Stimulated activated naive CD8-positive, alpha-beta T cell treated with anti-CD3 and anti-CD28 coated beads, Interleukin-15, amount 100 ng/mL, for 72 hours (primary cell): ENCODE measurements around the gene INTS1.

Source experiments
- ATAC-seq: fragments of 150-1000 bp; cut with Tn5 transposase; 2 replicates; pipeline ENCODE4 v1.10.0; 2021; ENCODE audit warnings: mild to moderate bottlenecking, moderate library complexity
- DNase-seq, 2 donors: peaks; one replicate each; pipeline ENCODE4 v3.0.0; 2021 to 2022
- H3K27ac Mint-ChIP-seq, 2 donors: one replicate each; pipeline ENCODE4 v1.8.0; 2022; ENCODE audit warnings: mild to moderate bottlenecking in 2 of 2, mixed read lengths in 2 of 2, moderate library complexity in 2 of 2
- H3K27me3 Mint-ChIP-seq: one replicate; pipeline ENCODE4 v1.8.0; 2022; ENCODE audit warnings: mixed read lengths
- H3K4me1 Mint-ChIP-seq: one replicate; pipeline ENCODE4 v1.8.0; 2022; ENCODE audit warnings: mild to moderate bottlenecking, mixed read lengths
- H3K4me3 Mint-ChIP-seq, 2 donors: one replicate each; pipeline ENCODE4 v1.8.0; 2022; ENCODE audit warnings: mild to moderate bottlenecking in 2 of 2, mixed read lengths in 2 of 2, moderate library complexity in 1 of 2
- H3K9me3 Mint-ChIP-seq, 2 donors: one replicate each; pipeline ENCODE4 v1.8.0; 2022; ENCODE audit warnings: mixed read lengths in 2 of 2

The INTS1 gene

DNA sequence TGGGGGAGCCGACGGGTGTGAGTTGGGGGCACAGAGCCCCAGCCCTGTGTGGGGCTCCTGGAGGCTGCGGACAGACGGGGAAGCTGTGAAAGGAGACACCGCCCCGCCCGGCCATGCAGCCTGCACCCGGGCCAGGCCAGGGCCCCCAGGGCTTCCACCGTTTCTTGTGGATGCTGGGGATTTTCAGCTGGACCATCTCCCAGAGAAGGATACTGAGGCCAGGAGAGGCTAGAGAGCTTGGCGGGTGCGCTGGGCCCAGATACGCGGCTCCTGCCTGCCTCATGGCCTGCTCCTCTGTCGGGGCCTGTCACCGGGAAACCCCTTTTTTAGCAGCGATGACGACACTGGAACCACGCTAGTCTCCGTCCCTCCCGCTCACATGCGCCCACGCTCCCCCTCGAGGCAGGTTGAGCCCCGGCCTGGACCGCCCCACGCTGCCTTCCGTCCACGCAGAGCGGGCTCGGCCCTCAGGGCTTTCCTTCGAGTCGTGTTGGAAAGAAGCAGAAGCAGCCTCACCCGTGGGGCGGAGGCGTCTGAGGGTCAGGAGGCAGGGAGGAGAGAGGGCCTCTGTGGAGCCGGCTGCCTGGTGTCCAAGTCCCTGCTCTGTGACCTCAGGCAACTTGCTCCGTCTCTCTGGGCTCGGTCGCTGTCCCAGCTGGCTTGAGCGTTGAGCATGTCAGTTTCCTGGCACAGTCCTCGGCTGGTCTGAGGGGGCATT is 40.1 kb upstream of the INTS1 start:
- Mint-ChIP-seq H3K4me3 (no peak overlapping the region), H3K9me3 (no peaks in the 10 kb centered on the region), H3K27me3 (no peaks in the 10 kb centered on the region), H3K4me1 (peaks cover 12% of the 10 kb centered on the region), H3K27ac (no peak overlapping the region)
- ATAC-seq: no peak
- no peak for DNase-seq

DNA sequence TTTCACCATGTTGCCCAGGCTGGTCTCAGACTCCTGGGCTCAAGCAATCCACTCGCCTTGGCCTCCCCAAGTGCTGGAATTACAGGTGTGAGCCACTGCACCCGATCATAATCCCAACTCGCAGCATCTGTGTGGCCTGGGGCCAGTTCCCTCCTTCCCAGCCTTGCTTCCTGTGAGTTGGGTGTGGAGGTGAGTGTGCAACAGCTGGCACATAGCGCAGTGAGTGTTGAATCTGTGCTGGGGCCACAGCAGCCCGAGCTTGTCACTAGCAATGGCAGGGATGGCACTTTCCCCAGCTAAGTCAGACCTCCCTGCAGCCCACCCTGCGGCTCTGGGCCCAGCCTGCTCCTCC is 39.6 kb upstream of the INTS1 start:
- Mint-ChIP-seq H3K4me3 (no peak overlapping the region), H3K27me3 (no peaks in the 10 kb centered on the region), H3K9me3 (no peaks in the 10 kb centered on the region), H3K4me1 (peaks cover 12% of the 10 kb centered on the region), H3K27ac (no peak overlapping the region)
- no peak for ATAC-seq
- no peak for DNase-seq

DNA sequence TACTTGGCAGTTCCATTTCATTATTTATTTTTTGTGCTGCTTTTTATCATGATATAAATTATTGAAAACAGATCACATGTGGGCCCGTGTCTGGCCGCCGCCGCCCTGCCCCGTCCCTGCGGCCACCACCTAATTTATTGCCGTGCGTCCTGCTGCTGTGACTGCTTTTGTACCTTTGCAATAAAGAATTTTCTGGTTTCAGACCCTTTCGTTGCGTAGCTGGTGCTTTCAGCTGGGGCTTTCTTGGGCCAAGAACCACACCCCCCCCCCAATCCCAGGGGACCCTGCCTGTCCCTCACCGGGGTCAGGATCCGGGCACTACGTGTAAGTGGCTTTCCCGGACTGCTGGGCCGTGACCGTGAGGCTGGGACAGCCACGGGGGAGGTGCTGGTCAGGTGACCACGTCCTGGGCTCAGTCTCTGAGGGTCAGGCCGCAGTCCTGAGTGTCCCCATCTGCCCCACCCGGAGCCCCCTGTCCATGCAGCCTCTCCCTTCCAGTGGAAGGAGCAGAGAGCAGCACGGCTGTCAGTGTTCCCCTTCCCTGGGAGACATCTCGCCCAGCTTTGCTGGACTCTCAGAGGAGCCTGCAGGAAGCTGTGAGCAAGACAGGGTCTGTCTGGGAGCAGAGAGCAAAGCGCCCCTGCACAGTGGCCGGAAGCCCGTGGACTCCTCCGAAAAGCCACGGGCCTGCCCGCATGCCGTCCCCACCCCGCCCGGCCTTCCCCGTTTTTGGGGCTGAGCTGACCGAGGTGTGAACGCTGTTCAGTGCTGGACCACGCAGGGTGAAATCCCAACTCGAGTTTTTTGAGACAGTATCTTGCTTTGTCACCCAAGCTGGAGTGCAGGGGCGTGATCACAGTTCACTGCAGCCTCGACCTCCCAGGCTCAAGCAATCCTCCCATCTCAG is 38.9 kb upstream of the INTS1 start:
- no peak for ATAC-seq
- Mint-ChIP-seq H3K4me1 (peaks cover 7% of the 10 kb centered on the region), H3K27me3 (no peaks in the 10 kb centered on the region), H3K27ac (peak overlapping the region in 1 of 2 donors; percentile 71), H3K4me3 (no peak overlapping the region), H3K9me3 (no peaks in the 10 kb centered on the region)
- no peak for DNase-seq

GRCh38 chr7:1542329-1542728 is 38.1 kb upstream of the INTS1 start:
- Mint-ChIP-seq H3K4me3 (no peak overlapping the region), H3K27me3 (no peaks in the 10 kb centered on the region), H3K9me3 (no peaks in the 10 kb centered on the region), H3K27ac (no peak overlapping the region), H3K4me1 (peaks cover 6% of the 10 kb centered on the region)
- DNase-seq: no peak
- no peak for ATAC-seq

- DNase-seq (no peak), ATAC-seq (no peak)
- Mint-ChIP-seq H3K27ac (peak overlapping the region in 1 of 2 donors; percentile 90), H3K4me1 (peaks cover 10% of the 10 kb centered on the region), H3K4me3 (no peak overlapping the region), H3K9me3 (no peaks in the 10 kb centered on the region), H3K27me3 (no peaks in the 10 kb centered on the region)
Observed at GRCh38 chr7:1541431-1542162, 37.4 kb upstream of the INTS1 start.

DNA sequence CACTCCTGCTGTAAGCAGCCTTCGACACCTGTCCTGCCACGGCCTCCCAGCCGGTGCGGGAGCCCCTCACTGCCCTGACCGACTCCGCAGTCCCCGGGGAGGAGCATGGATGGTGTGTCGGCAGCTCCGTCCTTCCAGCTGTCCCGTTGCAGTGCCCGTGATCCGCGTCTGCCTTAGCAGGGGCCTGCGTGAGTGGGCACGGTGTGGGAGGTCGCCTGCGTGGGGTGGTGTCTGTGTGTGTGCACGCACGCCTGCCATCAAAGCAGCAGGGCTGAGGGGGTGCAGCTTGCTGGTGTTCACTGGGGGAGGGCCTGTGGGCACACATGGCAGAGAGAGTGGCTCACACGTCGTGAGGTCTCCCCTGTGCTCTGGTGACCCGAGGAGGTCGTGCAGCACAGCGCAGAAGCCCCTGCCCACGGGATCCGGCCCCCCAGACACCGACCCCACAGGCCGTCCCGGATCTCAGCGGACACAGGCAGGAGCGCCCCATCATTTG is 36.6 kb upstream of the INTS1 start:
- no peaks in the 10 kb centered on the region for H3K9me3 Mint-ChIP-seq
- H3K27me3 Mint-ChIP-seq: no peaks in the 10 kb centered on the region
- H3K4me3 Mint-ChIP-seq: no peak overlapping the region
- no peak for DNase-seq
- peaks cover 13% of the 10 kb centered on the region for H3K4me1 Mint-ChIP-seq
- ATAC-seq: no peak
- peak overlapping the region; percentile 40 to 90 for H3K27ac Mint-ChIP-seq

DNA sequence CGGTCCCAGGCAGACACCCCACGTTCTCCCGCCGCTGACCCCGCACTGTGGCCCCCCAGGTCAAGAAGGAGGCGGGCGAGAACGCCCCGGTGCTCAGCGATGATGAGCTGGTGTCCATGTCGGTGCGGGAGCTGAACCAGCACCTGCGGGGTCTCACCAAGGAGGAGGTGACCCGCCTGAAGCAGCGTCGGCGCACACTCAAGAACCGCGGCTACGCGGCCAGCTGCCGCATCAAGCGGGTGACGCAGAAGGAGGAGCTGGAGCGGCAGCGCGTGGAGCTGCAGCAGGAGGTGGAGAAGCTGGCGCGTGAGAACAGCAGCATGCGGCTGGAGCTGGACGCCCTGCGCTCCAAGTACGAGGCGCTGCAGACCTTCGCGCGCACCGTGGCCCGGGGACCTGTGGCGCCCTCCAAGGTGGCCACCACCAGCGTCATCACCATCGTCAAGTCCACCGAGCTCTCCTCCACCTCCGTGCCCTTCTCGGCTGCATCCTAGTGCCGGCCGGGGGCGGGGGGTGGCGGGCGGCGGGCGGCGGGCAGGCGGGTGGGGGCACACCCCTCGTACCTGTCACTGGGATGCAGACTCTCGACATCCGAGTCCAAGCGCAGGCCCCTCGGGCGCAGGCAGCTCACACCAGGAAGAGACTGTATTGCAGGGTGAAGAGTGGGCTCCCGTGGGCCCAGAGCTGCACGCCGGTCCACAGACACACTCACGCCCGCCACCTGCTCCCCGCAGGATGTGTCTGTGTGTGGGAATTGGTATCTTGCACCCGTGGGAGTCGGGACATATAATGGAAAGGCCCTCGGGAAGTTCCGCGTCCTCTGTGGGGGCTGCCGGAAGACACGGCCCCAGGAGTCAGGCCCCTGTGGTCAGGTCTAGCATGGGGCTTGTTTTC is 35.9 kb upstream of the INTS1 start:
- no peak overlapping the region for H3K4me3 Mint-ChIP-seq
- no peaks in the 10 kb centered on the region for H3K27me3 Mint-ChIP-seq
- peak overlapping the region in 1 of 2 donors; percentile 59 for H3K27ac Mint-ChIP-seq
- H3K4me1 Mint-ChIP-seq: peaks cover 10% of the 10 kb centered on the region
- DNase-seq: no peak
- ATAC-seq: no peak
- H3K9me3 Mint-ChIP-seq: no peaks in the 10 kb centered on the region

- no peak for ATAC-seq
- H3K4me3 Mint-ChIP-seq: no peak overlapping the region
Observed at GRCh38 chr7:1539181-1539881, 35.1 kb upstream of the INTS1 start.

GRCh38 chr7:1538544-1539180 is 34.5 kb upstream of the INTS1 start:
- H3K27me3 Mint-ChIP-seq: no peaks in the 10 kb centered on the region
- ATAC-seq (no peak), DNase-seq (no peak)

More at GRCh38 chr7:1539181-1539881, 35.1 kb upstream of the INTS1 start:
- Mint-ChIP-seq H3K9me3 (no peaks in the 10 kb centered on the region), H3K27me3 (no peaks in the 10 kb centered on the region), H3K4me1 (peaks cover 15% of the 10 kb centered on the region), H3K27ac (no peak overlapping the region)
- no peak for DNase-seq

GRCh38 chr7:1537535-1538412 is 33.6 kb upstream of the INTS1 start:
- H3K4me3 Mint-ChIP-seq: no peak overlapping the region
- no peaks in the 10 kb centered on the region for H3K9me3 Mint-ChIP-seq
- ATAC-seq: peak; percentile 16
- no peaks in the 10 kb centered on the region for H3K27me3 Mint-ChIP-seq
- H3K27ac Mint-ChIP-seq: peak overlapping the region in 1 of 2 donors; percentile 85
- DNase-seq: no peak
- peaks cover 31% of the 10 kb centered on the region for H3K4me1 Mint-ChIP-seq

More at GRCh38 chr7:1538544-1539180, 34.5 kb upstream of the INTS1 start:
- no peak overlapping the region for H3K4me3 Mint-ChIP-seq
- H3K9me3 Mint-ChIP-seq: no peaks in the 10 kb centered on the region
- no peak overlapping the region for H3K27ac Mint-ChIP-seq
- peaks cover 22% of the 10 kb centered on the region for H3K4me1 Mint-ChIP-seq

GRCh38 chr7:1536743-1537534 is 32.8 kb upstream of the INTS1 start:
- ATAC-seq: no peak
- Mint-ChIP-seq H3K27me3 (no peaks in the 10 kb centered on the region), H3K4me1 (peaks cover 39% of the 10 kb centered on the region), H3K4me3 (no peak overlapping the region), H3K9me3 (no peaks in the 10 kb centered on the region), H3K27ac (peak overlapping the region in 1 of 2 donors; percentile 82)
- DNase-seq: no peak

DNA sequence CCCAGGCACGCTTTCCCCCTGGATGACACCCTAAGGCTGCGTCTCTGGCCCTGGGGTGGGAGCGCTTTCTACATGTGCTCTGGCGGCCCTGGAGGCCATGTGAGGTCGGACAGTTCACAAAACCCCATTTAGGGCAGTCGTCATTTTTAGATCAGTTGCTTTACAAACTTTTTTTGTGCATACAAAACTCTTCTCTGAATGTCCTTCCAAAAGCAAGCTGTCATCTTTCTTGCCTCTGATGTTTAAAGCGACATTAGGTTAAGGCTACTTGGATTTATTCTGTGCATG is 32.2 kb upstream of the INTS1 start:
- peak overlapping the region in 1 of 2 donors; percentile 82 for H3K27ac Mint-ChIP-seq
- no peaks in the 10 kb centered on the region for H3K27me3 Mint-ChIP-seq
- ATAC-seq (no peak), DNase-seq (no peak)
- peaks cover 44% of the 10 kb centered on the region for H3K4me1 Mint-ChIP-seq
- no peak overlapping the region for H3K4me3 Mint-ChIP-seq
- H3K9me3 Mint-ChIP-seq: no peaks in the 10 kb centered on the region
